Measurements from ENCODE around the gene FBXO44.
"Not testable (repeated sequence)": the region's sequence is repeated elsewhere in the genome, so short reads cannot be mapped to it uniquely, and the experiment has no call there.

The FBXO44 gene, protein sequence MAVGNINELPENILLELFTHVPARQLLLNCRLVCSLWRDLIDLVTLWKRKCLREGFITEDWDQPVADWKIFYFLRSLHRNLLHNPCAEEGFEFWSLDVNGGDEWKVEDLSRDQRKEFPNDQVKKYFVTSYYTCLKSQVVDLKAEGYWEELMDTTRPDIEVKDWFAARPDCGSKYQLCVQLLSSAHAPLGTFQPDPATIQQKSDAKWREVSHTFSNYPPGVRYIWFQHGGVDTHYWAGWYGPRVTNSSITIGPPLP

DNA sequence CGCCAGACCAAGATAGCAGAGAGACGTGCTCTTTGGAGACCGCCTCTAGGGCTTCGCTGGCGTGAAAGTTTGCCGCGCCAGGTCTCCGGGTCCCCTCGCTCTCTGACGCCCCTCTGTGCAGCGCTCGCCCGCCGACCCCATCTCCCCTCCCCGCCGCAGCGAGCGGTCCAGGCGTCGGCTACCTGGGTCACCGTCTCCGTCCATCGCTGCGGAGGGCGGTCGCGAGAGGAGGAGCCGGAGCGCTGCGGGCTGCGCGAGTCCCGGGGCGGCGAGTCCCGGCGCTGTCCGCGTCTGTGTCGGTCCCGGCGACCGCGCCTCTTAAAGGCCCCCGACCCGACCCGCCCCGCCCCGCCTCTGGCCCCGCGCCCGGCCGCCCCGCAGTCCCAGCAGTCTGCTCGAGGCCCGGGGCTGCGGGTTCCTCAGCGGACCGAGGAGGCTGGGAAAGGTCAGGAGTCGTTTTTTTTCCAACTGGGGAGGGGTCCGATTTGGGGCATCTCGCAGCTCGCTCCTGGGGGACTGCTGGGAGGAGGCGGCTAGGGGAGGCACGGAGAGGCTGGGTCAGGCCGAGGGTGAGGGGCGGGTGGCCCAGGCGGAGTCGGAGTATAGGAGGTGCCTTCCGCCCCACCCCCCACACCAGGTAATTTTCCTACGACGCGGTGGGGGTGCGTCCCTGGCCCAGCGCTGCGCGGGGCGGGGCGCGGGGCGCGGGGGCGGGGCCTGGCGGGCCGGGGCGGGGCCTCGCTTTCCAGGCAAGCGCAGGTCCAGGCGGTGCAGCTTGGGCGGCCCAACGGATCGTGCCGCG, at the start of gene FBXO44, which contains the start of gene FBXO2:
FBXO44 (plus strand) TSS at position 741 of the 802 bp plus-strand sequence. CDS start 959 bp downstream, outside the sequence.
FBXO2 (minus strand) TSS at position 293 of the 802 bp plus-strand sequence; CDS start at position 204, 89 bp downstream.
- DNase-seq = no peak

DNA sequence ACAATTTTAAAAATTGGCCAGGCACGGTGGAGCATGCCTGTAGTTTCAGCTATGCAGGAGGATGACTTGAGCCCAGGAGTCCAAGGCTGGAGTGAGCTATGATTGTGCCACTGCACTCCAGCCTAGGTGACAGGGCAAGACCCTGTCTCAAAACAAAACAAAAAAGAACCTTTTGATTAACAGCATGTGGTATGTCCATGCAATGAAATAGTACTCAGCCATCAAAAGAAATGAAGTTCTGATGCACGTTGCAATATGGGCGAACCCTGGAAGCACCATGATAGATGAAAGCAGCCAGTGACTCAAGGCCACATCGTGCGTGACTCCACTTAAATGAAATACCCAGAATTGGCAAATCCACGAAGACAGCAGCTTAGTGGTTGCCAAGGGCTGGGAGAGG, 47.9 kb upstream of the FBXO44 start:
- no peak for DNase-seq

DNA sequence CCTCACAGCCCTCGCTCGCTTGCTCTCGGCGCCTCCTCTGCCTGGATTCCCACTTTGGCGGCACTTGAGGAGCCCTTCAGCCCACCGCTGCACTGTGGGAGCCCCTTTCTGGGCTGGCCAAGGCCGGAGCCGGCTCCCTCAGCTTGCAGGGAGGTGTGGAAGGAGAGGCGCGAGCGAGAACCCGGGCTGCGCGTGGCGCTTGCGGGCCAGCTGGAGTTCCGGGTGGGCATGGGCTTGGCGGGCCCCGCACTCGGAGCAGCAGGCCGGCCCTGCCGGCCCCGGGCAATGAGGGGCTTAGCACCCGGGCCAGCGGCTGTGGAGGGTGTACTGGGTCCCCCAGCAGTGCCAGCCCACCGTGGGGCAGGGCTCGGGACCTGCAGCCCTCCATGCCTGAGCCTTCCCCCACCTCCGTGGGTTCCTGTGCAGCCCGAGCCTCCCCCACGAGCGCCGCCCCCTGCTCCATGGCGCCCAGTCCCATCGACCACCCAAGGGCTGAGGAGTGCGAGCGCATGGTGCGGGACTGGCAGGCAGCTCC, 46.0 kb upstream of the FBXO44 start:
- DNase-seq = not testable (repeated sequence)

DNA sequence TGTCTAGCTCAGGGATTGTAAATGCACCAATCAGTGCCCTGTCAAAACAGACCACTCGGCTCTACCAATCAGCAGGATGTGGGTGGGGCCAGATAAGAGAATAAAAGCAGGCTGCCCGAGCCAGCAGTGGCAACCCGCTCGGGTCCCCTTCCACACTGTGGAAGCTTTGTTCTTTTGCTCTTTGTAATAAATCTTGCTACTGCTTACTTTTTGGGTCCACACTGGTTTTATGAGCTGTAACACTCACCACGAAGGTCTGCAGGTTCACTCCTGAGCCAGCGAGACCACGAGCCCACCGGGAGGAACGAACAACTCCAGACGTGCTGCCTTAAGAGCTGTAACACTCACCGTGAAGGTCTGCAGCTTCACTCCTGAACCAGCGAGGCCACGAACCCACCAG, 45.3 kb upstream of the FBXO44 start:
- DNase-seq = not testable (repeated sequence)

DNA sequence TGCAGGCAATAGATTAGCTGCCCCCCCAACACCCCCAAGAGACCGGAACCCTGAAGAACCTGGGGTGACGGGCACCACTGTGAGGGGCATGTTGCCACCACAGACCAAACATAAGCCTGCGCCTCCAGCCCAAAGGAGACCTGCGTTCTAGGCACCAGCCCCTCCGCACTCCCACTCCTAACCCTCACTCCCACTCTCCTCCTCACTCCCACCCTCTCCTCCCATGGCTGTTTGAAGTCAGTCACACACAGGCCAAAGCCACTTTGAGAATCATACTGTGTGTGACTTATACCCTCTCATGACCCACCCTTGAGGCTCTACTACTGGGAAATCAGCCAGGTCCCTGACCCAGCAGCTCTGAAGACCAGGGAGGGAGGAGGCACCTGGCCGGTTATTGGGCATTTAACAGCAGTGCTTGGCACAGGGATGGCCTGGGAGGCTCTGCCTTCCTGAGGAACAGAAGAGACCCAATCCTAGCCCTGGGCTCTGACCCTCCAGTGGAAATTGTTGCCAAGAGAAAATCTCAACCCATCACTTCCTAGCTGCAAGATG, 44.0 kb upstream of the FBXO44 start:
- DNase-seq = no peak

DNA sequence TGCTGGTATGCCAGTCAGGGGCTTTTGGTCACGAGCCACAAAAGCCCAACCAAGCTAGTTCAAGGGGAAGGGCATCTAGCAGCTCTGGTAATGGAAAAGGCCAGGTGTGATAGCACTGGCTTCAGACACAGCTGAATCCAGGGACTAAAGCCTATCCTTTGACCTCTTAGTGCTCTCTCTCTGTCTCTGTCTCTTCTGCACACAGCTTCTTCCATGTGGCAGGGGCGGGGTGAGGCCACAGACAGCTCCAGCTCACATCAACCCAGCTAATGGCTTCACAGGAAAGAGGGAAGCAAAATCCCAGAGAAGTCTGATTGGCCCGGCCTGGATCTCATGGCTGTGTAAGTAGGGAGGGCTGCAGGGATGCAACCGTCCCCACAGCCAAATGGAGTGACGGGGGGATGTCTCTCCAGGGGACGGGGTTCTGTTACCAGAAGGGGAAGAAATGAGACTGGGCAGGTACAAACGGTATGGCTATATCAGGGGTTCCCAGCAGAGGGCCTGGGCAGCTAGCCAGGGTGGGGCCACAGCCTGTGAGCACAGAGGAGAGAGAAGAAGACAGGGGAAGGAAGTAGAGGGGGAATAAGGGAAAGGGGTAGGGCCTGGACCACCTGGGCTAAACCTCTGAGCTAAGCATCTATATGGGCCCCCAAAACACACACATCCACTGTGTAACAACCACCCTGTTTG, 42.9 kb upstream of the FBXO44 start:
- DNase-seq = no peak

DNA sequence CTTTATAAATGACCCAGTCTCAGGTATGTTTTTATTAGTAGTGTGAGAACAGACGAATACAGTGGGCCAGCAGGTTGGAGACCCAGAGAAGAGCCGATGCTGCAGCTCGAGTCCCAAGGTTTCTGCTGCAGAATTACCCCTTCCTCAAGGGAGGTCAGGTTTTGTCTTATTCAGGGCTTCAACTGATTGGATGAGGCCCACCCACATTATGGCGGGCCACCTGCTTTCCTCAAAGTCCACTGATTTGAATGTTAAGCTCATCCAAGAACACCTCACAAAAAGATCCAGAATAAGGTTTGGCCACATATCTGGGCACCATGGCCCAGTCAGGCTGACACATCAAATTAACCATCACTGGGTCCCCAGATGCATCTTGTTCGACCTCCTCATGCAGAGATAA, 41.3 kb upstream of the FBXO44 start:
- no peak for DNase-seq

DNA sequence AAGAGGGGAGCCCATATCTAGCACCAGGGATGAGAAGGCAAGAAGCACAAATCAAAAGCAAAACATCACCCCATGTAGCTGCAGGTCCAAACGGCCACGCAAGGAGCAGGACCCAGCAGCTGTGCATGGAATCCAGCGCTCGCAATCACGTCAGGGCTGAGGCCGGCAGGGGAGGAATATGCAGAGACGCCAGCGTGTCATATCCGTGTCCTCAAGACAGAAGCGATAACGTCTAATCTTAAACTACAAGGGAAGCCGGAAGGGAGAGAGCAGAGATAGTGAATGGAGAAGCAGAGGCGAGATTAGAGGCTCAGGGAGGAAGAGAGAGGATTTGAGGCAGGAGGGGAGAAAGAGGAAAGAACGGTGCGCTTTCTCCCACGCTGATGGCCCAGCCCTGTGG, 39.6 kb upstream of the FBXO44 start:
- DNase-seq = no peak

DNA sequence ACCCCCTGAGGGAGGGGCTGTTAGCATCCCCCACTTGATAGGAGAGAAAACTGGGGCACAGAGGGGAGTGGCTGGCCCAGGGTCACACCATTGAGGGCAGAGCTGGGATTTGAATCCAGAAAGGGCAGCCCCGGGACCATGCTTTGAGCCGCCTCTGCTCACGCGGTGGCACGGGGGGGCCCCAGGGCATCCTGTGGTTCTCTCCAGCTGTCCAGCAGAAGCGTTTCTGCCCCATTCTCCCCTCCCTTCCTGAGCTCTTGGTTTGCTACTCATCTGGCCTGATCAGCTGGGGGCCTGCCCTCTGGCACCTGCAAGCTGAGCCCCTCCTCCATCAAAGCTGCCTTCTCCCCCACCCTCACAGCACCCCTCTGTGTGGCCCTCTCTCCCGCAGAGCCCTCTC, 37.9 kb upstream of the FBXO44 start:
- no peak for DNase-seq

DNA sequence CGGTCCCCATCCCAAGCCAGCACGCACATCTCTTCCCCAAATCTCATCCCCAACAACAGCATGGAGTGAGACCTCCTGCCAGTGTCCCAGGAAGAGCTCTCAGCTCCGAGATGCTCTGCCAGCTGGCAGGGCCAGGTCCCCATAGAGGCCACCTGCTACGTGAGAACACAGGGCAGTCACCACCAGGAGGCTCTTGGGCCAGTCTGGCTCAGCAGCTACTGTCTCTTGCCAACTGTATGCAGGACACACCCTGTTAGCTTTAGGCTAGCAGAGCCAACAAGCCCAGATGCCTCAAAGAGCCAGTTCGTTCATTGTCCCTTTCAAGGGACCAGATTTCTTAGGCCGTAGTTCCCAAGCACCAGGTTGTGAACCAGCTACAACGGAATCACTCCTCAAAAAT, 37.4 kb upstream of the FBXO44 start:
- DNase-seq = no peak

DNA sequence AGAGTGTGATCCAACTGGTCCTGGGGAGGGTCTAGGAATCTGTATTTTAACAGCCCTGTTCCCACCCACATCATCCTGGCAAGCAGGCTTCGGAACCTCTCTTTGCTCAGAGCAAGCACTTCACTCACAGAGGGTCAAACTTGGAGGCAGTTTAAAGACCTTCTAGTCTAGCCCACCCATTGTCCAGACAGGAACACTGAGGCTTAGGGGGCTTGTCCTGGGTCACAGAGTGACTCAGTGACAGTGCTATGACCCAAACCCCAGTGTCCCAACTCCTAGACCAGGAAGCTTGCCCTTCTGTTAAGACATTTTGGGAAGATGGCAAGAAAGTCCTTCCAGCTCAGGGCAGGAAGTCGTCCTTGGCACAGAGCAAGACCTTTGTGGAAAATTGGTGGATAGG, 36.9 kb upstream of the FBXO44 start:
- no peak for DNase-seq

DNA sequence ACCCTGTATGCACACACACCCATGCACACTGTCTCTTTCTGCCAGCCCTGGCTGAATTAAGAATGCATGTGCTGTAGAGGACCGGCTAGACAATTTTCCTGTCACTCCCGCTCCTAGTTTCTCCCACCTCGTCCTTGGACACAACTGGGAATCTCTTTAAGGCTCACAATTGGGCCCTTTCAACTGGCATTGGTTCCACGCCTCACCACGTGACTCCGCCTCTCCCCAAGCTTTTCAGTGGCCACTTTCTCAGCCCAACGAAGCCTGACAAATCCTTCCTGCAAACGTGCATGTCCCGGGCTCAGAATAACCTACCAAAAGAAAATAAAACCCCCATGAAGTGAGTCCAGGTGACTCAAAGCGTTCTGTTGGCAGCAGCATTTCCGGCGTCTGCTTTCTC, 34.3 kb upstream of the FBXO44 start:
- no peak for DNase-seq

DNA sequence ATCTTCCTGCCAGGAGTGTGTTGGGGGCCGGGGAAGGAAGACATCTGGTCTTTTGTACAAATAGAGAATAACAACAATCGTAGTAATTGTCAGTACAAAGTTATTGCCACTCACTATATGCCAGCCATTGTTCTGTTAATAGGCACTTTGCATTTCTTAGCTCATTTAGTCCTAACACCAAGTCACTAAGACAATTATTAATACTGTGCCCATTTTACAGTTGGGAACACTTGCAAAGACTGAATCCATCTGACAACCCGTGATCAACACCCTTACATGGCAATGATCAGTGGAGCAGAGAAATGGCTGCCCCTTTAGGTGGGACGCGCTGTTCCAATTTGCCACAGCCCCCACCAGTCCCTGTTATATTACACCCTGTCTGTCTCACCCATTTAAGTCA, 33.8 kb upstream of the FBXO44 start:
- DNase-seq = no peak

DNA sequence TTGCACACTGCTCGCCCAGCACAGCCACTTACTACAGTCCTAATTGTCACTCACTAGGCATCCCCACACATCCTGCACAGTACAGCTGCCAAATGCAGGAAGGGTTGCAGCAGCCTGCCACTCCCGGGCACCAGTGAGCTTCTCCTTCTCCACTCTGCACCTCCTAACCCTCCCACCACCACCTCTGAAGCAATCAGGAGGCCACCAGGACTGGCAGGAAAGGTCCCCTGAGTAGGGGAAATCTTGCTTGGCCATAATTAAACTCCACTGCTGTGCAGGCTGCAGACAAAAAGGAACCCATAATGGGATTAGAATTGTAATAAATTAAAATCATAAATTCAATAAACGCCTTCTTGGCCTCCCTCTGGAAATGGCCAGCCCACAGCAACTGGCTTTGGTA, 32.3 kb upstream of the FBXO44 start:
- DNase-seq = no peak

DNA sequence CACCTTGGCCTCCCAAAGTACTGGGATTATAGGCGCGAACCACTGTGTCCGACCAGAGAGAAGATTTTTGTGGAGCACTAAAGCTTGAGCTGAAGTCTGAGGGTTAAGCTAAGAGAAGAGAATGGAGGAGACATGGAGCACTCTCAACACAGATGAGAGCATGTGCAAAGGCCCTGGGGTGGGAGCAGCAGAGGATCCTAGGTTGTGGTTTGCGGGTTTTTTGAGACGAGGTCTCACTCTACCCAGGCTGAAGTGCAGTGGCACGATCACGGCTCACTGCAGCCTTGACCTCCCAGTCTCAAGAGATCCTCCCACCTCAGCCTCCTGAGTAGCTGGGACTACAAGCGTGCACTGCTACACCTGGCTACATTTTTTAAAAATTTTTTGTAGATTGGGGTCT, 31.0 kb upstream of the FBXO44 start:
- no peak for DNase-seq

DNA sequence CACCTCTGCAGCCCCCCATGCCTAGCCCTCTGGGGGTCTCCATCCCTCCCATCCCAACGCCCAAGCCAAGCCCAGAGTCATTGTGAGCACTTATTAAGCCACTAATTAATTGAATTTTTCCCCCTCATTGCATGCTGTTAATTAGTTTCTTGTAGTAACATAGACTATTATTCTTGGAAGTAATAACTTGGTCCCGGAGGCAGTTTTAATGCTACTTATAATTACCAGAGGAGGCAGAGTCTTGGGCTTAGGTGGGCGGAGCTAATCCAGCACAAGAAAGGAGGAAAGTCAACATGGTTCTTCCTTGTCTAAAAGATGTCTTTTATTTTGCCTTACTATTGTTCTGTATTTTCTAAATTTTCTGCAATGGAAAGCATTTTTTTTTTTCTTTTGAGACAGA, 28.1 kb upstream of the FBXO44 start:
- no peak for DNase-seq

DNA sequence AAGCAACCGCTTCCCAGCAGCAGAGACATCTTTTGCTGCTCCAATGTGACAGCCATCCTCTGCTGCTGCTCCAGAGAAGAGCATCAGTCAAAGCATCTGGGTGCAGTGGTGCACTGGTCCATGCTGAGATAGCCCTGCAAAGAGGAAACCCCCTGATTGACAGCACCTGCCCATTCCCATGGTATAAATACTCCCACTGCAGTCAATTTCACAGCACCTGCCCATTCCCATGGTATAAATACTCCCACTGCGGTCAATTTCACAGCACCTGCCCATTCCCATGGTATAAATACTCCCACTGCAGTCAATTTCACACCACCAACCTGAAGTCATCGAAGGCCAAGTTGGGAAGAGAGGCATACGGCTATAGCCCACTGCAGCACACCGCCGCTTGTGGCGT, 25.9 kb upstream of the FBXO44 start:
- DNase-seq = no peak

DNA sequence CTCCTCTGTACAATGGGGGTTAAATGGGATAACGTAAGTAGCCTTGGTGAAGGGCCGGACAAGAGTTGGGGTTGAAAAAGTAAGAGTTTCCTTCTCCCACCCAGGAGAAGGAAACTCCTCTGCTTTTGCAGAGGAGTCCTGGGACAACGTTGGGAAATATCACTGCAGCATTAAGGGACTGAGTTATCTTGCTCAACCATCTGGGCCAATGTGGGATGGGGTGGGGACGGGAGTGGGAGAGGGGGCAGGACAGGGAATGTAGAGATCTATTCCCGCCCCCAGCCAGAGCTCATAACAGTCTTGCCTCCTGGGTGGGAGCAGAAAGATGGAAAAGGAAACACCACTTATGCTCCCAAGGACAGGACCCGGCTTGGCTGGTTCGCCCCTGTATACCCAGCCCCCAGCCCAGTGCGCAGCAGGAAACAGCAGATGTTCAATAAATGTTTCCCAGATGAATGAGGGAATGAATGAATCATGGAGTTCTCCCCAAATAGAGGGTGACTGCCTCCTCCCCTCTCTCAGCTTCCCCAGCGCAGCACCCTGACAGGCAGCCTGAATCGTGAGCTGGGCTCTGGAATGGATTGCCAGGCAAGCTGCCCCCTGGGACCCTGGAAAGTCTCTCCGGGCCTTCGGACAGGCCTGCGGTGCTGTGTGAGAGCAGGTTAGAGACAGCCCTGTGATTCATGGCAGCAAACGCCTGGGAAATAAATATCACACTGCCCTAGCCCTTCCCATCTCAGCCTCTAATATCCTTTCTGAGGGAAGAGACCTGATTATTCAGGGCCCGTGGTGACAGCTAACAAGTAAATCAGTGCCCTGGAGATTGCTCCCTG, 25.3 kb upstream of the FBXO44 start:
- no peak for DNase-seq

DNA sequence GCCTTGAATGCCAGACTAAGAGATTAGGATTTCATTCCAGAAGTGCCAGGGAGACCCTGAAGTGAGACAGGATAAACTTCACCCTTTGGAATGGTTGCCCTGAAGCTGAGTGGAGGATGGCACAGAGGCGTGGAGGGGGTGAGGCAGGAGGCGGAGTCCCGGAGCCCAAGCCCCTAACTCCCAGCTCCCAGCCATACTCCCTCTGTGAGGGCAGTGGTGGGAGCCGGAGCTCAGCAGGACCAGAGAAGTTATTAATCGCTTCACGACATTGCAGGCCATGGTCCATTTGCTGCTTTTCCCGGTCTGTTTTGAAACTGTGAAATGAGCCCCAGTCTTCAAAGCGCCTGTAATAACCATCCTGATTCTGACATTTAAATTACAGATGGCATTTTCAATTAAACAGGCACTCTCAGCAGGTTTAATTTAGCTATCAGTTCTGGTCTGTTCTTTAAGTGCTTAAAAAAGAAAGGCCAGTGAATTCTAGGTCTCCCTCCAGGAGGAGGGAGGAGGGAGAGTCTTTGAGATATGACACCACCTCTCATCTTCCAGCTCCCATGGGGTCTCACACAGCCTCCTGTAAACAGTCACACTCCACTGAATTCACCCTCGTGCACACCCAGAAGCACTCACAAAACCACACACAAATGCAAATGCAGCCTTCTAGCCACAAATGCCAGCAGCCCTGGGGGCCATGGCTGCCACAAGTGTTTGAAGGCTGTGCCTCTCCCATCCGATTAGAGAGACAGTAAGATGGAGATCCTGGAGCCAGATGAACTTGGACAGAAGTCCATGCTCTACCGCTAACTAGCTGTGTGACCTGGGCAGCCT, 20.1 kb upstream of the FBXO44 start:
- DNase-seq = no peak

DNA sequence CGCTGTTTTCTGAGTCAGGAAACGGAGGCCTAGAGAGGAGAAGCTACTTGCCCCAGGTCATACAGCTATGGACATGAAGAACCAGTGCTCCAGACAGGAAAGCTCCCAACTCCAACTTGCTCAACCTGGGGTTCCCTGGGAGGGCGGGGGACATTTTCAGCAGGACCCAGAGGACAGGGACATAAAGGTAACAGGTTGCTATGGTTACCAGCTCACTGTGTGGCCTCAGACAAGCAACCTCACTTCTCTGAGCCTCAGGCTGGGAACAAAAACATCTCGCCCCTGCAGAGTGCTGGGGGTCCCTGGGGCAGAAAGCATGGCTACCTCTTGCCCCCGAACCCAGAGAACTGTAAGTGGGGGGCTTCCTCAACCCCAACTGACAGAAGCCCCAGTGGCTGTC, 16.6 kb upstream of the FBXO44 start:
- no peak for DNase-seq

DNA sequence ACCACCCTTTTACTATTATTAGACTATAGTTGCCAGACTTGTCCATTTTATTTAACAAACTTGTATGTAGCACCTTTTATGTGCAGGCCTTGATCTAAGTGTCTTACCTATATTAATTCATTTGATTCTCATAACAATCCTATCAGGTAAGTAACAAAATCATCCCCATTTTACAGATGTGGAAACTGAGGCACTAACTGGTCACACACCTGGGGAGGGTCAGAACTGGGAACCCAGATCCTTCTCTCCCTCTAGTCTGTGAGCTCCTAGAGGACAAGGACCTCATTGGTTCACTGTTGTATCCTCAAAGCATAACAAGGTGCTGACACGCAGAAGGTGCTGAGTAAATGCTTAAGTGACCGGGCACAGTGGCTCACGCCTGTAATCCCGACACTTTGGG, 15.3 kb upstream of the FBXO44 start:
- DNase-seq = no peak

Data from GF-D8 (cell line).